HG03159 (cell line): ENCODE measurements around the gene ST6GALNAC2.
"Not testable (repeated sequence)": the region's sequence is repeated elsewhere in the genome, so short reads cannot be mapped to it uniquely, and the experiment has no call there.

Experiments
- ATAC-seq: cut with Tn5 transposase; IDR thresholded peaks from one replicate; pipeline ENCODE4 v1.9.1; 2021; ENCODE audit warnings: mild to moderate bottlenecking, moderate library complexity; ENCODE audit not compliant: unreplicated experiment

ST6GALNAC2 gene

DNA sequence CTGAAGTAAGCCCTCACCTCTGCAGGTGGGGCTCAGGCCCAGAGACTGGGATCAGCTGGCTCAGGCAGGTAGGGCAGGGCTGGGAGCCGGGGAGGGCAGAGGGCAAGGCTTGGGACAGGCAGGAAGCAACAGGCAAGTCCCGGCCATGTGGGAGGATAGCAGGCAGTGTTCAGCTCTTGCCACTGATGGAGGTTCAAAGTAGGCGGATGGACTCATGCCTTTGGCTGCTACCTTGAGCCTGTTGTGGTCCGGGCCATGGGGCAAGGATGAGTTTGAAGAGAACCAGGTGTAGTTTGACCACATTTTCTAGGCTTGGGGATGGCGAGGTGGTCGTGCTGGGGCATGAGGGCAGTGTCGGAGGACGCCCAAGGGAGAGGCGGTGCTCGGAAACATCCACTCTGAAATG is 43.1 kb downstream of the ST6GALNAC2 start:
- no peak for ATAC-seq

DNA sequence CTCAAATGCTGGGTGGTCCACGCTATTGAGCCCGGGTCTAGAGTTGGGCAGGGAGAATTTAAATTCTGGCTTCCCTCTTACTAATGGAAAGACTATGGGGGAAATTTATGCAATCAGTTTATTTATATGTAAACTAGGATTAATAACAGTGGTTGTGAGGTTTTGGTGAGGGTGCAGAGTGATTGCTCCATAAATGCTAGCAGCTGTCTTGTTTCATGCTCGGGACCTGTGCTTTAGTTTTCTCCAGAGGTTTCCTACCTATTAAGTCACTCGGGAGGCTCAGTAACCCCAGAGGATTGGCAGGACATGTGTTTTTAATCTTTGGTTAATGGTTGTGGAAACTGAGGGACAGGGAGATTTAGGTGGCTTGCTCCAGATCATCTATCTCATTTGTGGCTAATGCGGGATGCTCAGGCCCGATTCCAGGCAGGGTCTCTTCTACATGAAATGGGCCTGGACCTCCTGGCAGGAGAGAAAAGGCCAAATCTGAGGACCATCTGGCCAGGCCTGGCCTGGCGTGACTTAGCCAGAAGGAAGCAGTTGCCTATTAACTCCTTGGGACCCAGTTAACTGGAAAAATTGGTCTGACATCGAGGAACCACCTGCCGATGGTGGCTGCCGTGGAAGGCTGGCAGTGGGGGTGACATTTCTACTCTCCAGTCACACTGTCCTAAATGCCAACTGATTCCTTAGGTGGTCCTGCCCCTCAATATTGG is 43.8 kb downstream of the ST6GALNAC2 start:
- ATAC-seq = no peak

DNA sequence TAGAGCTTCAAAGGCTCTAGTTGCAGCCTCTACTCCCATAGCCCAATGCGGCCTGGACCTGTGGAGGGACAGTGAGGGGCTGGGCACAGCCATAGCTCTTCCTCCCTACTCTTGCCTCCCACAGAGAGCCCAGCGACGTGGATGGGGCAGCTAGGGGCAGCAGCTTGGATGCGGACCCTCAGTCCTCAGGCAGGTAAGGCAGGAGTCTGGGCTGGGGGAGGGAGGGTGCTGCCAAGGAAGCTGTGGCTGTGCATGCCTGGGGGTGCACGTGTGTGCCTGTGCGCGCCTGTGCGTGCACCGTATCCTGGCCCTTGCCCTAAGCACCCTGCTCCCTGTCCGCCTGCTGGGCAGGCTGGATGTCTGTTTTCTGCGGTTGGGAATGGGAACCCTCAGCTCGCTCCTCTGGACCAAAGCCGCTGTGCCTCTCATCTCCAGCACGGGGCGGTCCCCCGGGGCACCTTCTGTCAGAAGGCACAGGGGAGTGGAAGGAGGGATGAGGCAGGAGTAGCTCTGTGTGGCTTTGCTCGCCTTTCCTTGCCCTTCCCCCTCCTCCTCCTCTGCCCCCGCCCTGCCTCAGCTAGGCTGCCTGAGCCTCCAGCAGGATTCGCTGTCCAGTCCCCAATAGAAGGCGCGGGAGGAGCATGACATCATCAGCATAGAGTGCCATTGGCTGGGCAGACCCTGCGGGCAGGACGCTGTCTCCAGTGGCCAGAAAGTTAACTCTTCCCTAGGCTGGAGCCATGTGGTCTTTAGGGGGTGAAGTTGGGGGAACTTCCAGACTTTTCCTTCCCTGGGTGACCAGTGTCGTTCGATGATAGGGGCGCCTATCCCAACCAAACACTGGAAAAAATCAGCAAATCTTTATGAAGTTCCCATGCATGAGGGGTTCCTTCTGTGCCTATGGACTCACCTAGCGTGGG is 45.0 kb downstream of the ST6GALNAC2 start:
- no peak for ATAC-seq

- no peak for ATAC-seq
These were observed 45.9 kb downstream of the ST6GALNAC2 start, which contains the start of gene PRCD for GRCh38 chr17:76539631-76540271. Gene PRCD, plus strand, starts transcription at chr17:76540044. Its CDS starts 98 bp downstream, at chr17:76540142.

GRCh38 chr17:76538941-76539570 is 46.6 kb downstream of the ST6GALNAC2 start:
- no peak for ATAC-seq

GRCh38 chr17:76538281-76538931 is 47.3 kb downstream of the ST6GALNAC2 start:
- no peak for ATAC-seq

GRCh38 chr17:76537578-76538280 is 47.9 kb downstream of the ST6GALNAC2 start, which contains the start of gene CYGB:
Gene CYGB, minus strand, starts transcription at chr17:76537709. Its CDS starts 167 bp downstream, at chr17:76537542.
- ATAC-seq = no peak

- ATAC-seq = no peak
These were observed 48.4 kb downstream of the ST6GALNAC2 start for GRCh38 chr17:76537288-76537577.

DNA sequence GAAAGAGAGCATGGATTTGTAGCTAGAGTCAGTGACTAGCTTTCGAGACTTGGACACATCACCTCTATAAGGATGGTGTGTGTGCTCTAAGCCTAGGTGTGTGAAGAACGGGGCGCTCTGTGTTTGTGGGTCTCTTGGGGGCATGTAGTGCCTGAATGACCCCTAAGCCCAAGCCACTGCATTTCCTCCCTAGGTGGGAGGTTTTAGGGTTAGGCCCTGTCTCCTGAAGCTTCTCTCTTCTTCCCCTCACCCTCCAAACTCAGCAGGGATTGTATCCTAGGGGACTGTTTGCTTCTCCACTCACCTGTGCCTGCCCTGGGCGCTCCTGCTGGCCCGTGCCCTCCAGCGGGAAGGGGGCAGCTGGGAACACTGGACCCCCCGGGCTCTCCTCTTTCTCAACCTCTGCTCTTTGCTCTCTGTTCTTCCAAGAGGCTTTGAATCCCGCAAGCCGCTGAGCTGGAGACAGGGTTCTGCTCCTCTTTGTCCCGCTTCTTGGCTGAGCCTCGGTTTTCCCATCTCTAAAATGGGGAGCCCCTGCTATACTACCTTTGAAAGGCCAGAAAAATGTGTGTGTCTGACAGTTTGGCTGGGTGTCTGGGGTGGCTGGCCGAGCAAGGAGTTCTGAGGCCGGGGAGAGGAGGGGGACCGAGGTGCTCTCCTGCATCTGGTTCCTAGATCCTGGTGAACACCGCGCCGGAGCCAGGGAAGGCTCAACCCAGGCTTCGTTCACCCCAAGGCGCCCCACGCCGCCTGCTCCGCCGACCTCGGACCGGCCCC is 49.0 kb downstream of the ST6GALNAC2 start:
- ATAC-seq = no peak

DNA sequence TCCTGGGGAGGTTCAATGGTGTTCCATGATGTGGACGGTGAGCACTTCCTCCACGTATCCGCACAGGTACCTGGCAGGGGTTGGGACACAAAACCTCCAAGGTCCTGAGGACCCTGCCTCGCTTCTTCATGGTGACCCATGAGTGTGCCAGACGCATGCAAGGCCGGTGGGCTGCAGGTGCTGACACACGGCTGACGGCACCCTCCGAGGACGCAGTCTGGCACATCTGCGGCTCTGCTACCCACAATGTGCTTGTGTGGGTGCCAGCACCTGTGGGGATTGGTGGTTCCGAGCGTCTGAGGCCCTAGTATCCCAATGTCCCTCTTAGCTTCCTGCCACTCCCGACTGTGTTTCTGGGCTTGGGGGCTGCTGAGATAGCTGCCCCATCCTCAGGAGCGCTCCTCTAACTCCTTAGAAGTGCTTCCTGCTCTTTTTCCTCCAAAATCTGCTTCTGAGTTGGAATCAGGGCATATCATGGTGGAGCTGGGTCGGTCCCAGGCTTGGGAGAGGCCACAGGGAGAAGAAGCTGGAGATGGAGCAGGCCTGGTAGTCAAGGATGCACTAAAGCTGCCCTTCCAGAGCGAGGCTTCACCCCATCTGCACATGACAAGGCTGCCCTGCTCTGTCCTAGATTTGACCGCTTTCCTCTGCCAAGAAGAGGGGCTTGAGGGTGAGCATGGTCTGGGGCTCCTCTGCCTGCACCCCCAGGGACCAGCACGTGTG is 49.7 kb downstream of the ST6GALNAC2 start:
- no peak for ATAC-seq

DNA sequence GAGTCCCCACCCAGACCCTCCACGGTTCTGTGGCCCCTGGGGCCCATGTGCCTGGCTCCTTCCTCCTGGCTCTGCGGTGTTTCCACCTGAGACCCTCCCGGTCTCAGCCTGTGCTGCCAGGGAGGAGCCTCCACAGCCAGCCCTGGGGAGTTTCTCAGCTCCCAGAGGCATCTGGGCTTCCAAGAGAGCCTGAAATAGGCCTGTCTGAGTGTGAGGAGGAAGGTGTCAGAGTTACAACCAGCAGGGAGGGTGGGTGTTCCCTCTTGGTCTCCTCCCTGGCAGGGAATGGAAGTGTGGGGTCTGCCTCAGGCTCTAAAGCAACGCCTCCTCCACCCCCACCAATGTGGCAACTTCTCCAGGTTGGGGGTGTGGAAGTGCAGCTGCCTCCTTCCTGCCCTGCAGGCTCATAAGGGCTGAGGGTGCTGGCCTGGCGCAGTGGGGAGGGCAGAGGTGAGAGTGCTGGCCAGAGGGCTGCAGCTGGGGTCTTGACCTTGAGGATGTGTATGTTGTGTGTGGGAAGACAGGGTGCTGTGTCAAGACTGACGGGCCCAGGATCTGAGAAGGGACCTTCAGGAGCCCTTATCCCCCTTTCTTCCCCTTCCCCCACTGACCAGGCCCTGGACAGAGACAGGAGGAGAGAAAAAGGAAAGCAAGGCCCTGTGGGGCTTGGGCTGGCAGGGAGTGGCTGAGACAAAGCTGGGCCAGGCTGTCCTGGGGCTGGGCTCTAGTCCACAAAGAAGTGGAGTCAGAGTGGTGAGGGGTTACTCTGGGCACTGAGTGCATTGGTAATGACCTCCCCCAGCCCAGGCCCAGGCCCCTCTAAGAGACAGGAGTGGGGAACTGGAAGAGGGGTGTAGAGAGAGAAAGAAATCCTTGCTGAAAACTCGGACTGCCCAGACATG is 50.6 kb downstream of the ST6GALNAC2 start:
- no peak for ATAC-seq

DNA sequence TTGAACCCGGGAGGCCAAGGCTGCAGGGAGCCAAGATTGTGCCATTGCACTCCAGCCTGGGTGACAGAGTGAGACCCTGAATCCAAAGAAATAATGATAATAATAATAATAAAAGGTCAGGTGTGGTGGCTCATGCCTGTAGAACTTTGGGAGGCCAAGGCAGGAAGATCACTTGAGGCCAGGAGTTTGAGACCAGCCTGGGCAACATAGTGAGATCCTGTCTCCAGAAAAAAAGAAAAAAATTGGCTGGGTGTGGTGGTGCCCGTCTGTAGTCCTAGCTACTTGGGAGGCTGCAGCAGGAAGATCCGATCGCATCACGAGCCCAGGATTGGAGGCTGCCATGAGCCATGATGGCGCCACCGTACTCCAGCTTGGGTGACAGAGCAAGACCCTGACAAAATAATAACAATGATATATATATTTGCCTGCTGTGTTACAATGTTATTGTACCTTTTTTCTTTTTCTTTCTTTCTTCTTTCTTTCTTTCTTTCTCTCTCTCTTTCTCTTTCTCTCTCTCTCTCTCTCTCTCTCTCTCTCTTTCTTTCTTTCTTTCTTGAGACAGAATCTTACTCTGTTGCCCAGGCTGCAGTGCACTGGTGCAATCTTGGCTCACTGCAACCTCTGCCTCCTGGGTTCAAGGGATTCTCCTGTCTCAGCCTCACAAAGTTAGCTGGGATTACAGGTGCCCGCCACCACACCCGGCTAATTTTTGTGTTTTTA is 51.9 kb downstream of the ST6GALNAC2 start:
- not testable (repeated sequence) for ATAC-seq

DNA sequence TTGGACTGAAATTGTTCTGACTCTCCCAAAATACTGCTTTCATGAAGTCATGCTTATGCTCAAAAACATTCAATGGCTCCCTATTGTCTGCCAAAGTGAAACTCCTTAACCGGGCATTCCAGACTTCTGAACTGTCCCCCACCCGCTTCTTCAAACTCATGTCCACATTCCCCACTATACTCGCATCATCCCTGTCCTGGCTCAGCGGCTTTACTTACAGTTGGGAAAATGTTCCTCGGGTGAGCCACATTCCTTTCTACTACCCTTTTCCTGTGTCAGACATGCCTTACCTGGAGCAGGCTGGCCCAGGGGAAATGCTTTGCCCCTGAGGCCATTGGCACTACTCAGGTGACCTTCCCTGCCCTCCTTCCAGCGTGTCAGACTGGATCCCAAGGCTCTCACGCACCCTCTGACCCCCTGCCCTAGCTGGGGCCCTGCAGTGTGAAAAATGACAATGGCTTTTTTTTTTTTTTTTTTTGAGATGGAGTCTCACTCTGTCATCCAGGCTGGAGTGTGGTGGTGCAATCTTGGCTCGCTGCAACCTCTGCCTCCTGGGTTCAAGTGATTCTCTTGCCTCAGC is 53.5 kb downstream of the ST6GALNAC2 start:
- no peak for ATAC-seq

DNA sequence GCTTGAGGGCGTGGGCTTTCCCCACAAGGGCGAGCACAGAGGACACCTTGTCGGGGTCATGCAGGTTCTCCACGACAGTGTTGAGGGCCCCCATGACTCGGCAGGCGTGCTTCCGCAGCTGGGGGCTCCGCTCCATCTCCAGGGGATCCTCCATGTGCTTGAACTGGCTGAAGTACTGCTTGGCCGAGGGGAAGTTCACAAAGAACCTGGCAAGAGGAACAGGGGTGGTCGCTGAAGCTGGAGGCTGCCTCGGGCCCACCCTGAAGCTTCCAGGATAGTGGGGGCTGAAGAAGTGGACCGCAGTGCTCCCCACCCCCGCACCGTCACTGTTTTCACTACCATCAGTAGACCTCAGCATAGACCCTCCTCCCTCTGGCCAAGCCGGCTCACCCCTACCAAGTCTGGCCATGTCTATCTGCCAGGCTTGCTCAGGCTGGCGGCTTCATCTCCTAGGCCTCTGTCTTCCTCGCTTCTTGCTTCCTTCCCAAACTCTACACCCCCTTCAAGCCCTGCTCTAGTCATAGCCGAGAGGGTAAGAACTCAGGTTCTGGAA is 54.1 kb downstream of the ST6GALNAC2 start:
- ATAC-seq = no peak

- ATAC-seq = no peak
These were observed 54.7 kb downstream of the ST6GALNAC2 start for GRCh38 chr17:76530811-76531485.
